K562 (cell line): Measurements from ENCODE around the gene CREB3L2. TPM values are rescaled to one million over a fixed set of nuclear protein-coding genes. Genes with fewer than 3 reads are reported as not detected.
A peak's percentile ranks its signal among the peaks of the same experiment; 100 is the strongest.

Experiments used
- BHLHE40 ChIP-seq: IDR thresholded peaks from 2 replicates; pipeline ENCODE4 v1.6.1; 2011; ENCODE audit warnings: low read length, improper control_type of control experiment
- ELF4 ChIP-seq: fragments of 450-650 bp; formaldehyde crosslinking; IDR thresholded peaks from 2 replicates; pipeline ENCODE4 v1.4.0; 2022; ENCODE audit warnings: missing genetic modification characterization
- EP300 ChIP-seq: IDR thresholded peaks from 2 replicates; pipeline ENCODE4 v1.6.1; 2012; ENCODE audit warnings: low read length, improper control_type of control experiment
- GABPA ChIP-seq: fragments of 200-800 bp; sonication (Bioruptor generic); conservative IDR thresholded peaks from 2 replicates; pipeline ENCODE4 v1.6.1; 2016; ENCODE audit warnings: low read depth, missing genetic modification characterization, missing compliant biosample characterization
- JUND ChIP-seq, 2 experiments: IDR thresholded peaks; 2 replicates in 1 of 2; 3 replicates in 1 of 2; pipeline ENCODE4 v1.6.1; 2011; ENCODE audit warnings: borderline replicate concordance in 2 of 2, low read depth in 2 of 2, low read length in 2 of 2, improper control_type of control experiment in 1 of 2, missing biosample characterization in 1 of 2, missing genetic modification characterization in 1 of 2, missing genetic modification reagents in 1 of 2
- KAT7 ChIP-seq: sonication (generic); formaldehyde crosslinking; IDR thresholded peaks from 2 replicates; pipeline ENCODE4 v1.8.0; 2022; ENCODE audit warnings: missing genetic modification reagents, mild to moderate bottlenecking, borderline replicate concordance
- L3MBTL2 ChIP-seq: fragments of 450-650 bp; IDR thresholded peaks from 2 replicates; pipeline ENCODE4 v1.6.1; 2016; ENCODE audit warnings: mild to moderate bottlenecking, moderate library complexity
- MTA3 ChIP-seq: fragments of 450-650 bp; formaldehyde crosslinking; IDR thresholded peaks from 2 replicates; pipeline ENCODE4 v1.6.1; 2017; ENCODE audit warnings: mild to moderate bottlenecking, borderline replicate concordance
- MYBL2 ChIP-seq, 2 experiments: fragments of 450-650 bp in 1 of 2; sonication (generic) in 1 of 2; formaldehyde crosslinking in 1 of 2; IDR thresholded peaks; 2 replicates each; pipeline versions ENCODE4 v1.6.1 to v1.8.1; 2017 to 2022; ENCODE audit warnings: borderline replicate concordance in 1 of 2, inconsistent platforms in 1 of 2, low read depth in 1 of 2, mild to moderate bottlenecking in 1 of 2, missing genetic modification reagents in 1 of 2, moderate library complexity in 1 of 2
- NR2C2 ChIP-seq, 2 experiments: fragments of 200-800 bp in 1 of 2; sonication (Bioruptor generic) in 1 of 2; sonication (generic) in 1 of 2; formaldehyde crosslinking in 1 of 2; IDR thresholded peaks; 2 replicates each; pipeline versions ENCODE4 v1.6.1 to v1.8.0; 2016 to 2022; ENCODE audit warnings: mild to moderate bottlenecking in 1 of 2, missing compliant biosample characterization in 1 of 2, missing genetic modification characterization in 1 of 2, missing genetic modification reagents in 1 of 2
- SNIP1 ChIP-seq: fragments of 450-650 bp; IDR thresholded peaks from 2 replicates; pipeline ENCODE4 v1.7.1; 2017; ENCODE audit warnings: low read depth, mild to moderate bottlenecking
- ZNF354B ChIP-seq: fragments of 250-450 bp; sonication (Bioruptor Pico); IDR thresholded peaks from 2 replicates; pipeline ENCODE4 v1.4.0; 2020
- polyA plus RNA-seq, 8 experiments: library from polyadenylated mRNA; depleted of rRNA in 4 of 8; stranded (reverse) in 5 of 8; unstranded in 3 of 8; fragments of >200 nt; fragmentation: Nextera tagmentation in 2 of 8; fragmentation: Illumina TruSeq in 1 of 8; extraction: Ambion mirVana in 2 of 8; extraction: Trizol in 1 of 8; gene quantifications; 2 replicates each; pipeline versions ENCODE4 v1.2.1 to v1.2.3, GENCODE V29; 2011 to 2014; ENCODE audit warnings: inconsistent platforms in 1 of 8, missing spikeins in 1 of 8
- total RNA-seq, 7 experiments: library from RNA; depleted of rRNA in 6 of 7; stranded (reverse); fragments of >200 nt in 6 of 7; fragmentation: Illumina TruSeq in 2 of 7; extraction: Trizol in 2 of 7; gene quantifications; 2 replicates each; pipeline versions ENCODE4 v1.2.1 to v1.2.3, GENCODE V29; 2011 to 2021; ENCODE audit warnings: low replicate concordance in 1 of 7
- TF ChIP-seq, protein P1 (sequence below), 2 experiments: fragments of 250-450 bp in 1 of 2; fragments of 450-650 bp in 1 of 2; sonication (Bioruptor Pico) in 1 of 2; IDR thresholded peaks; 2 replicates each; pipeline versions ENCODE4 v1.6.1 to v1.8.0; 2016 to 2021; ENCODE audit warnings: mild to moderate bottlenecking in 2 of 2, moderate library complexity in 2 of 2, missing compliant biosample characterization in 1 of 2, missing genetic modification characterization in 1 of 2
- TF ChIP-seq, protein P2 (sequence below): sonication (generic); formaldehyde crosslinking; IDR thresholded peaks from 2 replicates; pipeline ENCODE4 v1.9.0; 2022; ENCODE audit warnings: mild to moderate bottlenecking, missing genetic modification reagents
- TF ChIP-seq, protein P3 (sequence below): IDR thresholded peaks from 3 replicates; pipeline ENCODE4 v1.6.1; 2011; ENCODE audit warnings: borderline replicate concordance, mild to moderate bottlenecking; ENCODE audit not compliant: insufficient read length, insufficient read depth
- TF ChIP-seq, protein P4 (sequence below), 2 experiments: fragments of 200-800 bp in 1 of 2; sonication (Bioruptor generic) in 1 of 2; sonication (generic) in 1 of 2; formaldehyde crosslinking in 1 of 2; IDR thresholded peaks in 1 of 2; conservative IDR thresholded peaks in 1 of 2; 2 replicates each; pipeline versions ENCODE4 v1.5.0 to v1.6.1; 2016 to 2020; ENCODE audit warnings: missing compliant biosample characterization in 1 of 2, missing genetic modification characterization in 1 of 2, missing genetic modification reagents in 1 of 2
- TF ChIP-seq, protein P5 (sequence below): fragments of 450-650 bp; IDR thresholded peaks from 2 replicates; pipeline ENCODE4 v1.6.1; 2018; ENCODE audit not compliant: partially characterized antibody

CREB3L2 gene
- total and polyA plus RNA-seq, 9 of the 15 experiments (the other 6 are each of a cell fraction or from before 2014, with no cell fraction given) = 7.1 to 45.6 (median 15.8) TPM

DNA sequence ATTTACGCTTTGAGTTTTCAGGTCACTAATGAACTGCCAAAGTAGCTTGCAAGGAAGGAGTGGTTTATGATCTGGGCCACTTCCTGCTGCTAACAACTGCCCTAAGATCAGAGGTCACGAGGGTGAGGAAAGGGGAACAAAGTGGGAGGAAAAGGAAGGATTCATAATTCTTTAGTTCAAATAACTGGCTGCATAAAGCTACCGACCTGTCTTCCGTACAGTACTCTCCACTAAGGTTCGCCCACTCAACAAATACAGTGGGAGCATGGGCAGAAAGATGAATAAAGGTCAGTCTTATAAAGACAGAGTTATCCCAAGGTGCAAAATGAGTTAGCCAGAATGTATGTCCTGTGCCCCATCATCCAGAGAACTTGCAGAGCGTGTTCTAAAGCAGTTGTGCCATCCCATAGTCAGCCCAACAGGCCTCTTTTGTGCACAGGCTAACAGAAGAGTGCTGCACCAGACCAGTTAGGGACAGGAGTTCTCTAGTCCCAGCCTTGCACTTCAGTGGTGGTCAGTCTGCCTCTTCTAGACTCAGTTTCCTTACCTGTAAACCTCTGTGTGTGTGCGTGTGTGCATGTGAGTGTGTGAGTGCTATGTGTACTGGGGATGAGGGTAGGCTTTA lies 65.9 kb downstream of the CREB3L2 start (continued):
- TF ChIP-seq NR2C2 (CRISPR knock-in tag; IDR thresholded peaks at IDR 0.05) (no peak), NR2C2 (tag; IDR thresholded peaks at IDR 0.05) (peak; percentile 81), SNIP1 (no peak), MTA3 (peak; percentile 12; the same call in 1 of the 2 replicates), ZNF354B (CRISPR knock-in tag) (no peak), GABPA (tag) (peak; percentile 63), KAT7 (CRISPR knock-in tag) (0 out of 2 replicates have a peak, but pooled peaks have one; percentile 61), JUND (IDR thresholded peaks at IDR 0.05; ENCODE audit: borderline replicate concordance, low read depth, low read length) (0 out of 2 replicates have a peak, but pooled peaks have one; percentile 11), JUND (tag; IDR thresholded peaks at IDR 0.05; ENCODE audit: borderline replicate concordance, low read depth, low read length) (peak; percentile 54; the same call in 2 of the 3 replicates), L3MBTL2 (no peak), MYBL2 (IDR thresholded peaks at IDR 0.05; ENCODE audit: low read depth) (peak; percentile 44; the same call in 1 of the 2 replicates), MYBL2 (CRISPR knock-in tag; IDR thresholded peaks at IDR 0.05; ENCODE audit: borderline replicate concordance) (no peak), ELF4 (CRISPR knock-in tag) (0 out of 2 replicates have a peak, but pooled peaks have one; percentile 27), BHLHE40 (peak; percentile 46; the same call in 1 of the 2 replicates), EP300 (peak; percentile 42)
- TF ChIP-seq, protein P1, sequence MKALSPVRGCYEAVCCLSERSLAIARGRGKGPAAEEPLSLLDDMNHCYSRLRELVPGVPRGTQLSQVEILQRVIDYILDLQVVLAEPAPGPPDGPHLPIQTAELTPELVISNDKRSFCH (CRISPR knock-in tag; IDR thresholded peaks at IDR 0.05) = no peak
- TF ChIP-seq, protein P1 (tag; IDR thresholded peaks at IDR 0.05) = peak; percentile 43; the same call in 1 of the 2 replicates
- TF ChIP-seq, protein P2, sequence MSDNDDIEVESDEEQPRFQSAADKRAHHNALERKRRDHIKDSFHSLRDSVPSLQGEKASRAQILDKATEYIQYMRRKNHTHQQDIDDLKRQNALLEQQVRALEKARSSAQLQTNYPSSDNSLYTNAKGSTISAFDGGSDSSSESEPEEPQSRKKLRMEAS (CRISPR knock-in tag) = peak; percentile 61
- TF ChIP-seq, protein P3, sequence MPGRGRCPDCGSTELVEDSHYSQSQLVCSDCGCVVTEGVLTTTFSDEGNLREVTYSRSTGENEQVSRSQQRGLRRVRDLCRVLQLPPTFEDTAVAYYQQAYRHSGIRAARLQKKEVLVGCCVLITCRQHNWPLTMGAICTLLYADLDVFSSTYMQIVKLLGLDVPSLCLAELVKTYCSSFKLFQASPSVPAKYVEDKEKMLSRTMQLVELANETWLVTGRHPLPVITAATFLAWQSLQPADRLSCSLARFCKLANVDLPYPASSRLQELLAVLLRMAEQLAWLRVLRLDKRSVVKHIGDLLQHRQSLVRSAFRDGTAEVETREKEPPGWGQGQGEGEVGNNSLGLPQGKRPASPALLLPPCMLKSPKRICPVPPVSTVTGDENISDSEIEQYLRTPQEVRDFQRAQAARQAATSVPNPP = no peak
- TF ChIP-seq, protein P4, sequence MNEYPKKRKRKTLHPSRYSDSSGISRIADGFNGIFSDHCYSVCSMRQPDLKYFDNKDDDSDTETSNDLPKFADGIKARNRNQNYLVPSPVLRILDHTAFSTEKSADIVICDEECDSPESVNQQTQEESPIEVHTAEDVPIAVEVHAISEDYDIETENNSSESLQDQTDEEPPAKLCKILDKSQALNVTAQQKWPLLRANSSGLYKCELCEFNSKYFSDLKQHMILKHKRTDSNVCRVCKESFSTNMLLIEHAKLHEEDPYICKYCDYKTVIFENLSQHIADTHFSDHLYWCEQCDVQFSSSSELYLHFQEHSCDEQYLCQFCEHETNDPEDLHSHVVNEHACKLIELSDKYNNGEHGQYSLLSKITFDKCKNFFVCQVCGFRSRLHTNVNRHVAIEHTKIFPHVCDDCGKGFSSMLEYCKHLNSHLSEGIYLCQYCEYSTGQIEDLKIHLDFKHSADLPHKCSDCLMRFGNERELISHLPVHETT (CRISPR knock-in tag; conservative IDR thresholded peaks at IDR 0.05 in 1 of 2, IDR thresholded peaks at IDR 0.05 in 1 of 2) = 0 out of 4 replicates have a peak, but pooled peaks of 1 of the 2 experiments have one; percentile 48
- TF ChIP-seq, protein P5, sequence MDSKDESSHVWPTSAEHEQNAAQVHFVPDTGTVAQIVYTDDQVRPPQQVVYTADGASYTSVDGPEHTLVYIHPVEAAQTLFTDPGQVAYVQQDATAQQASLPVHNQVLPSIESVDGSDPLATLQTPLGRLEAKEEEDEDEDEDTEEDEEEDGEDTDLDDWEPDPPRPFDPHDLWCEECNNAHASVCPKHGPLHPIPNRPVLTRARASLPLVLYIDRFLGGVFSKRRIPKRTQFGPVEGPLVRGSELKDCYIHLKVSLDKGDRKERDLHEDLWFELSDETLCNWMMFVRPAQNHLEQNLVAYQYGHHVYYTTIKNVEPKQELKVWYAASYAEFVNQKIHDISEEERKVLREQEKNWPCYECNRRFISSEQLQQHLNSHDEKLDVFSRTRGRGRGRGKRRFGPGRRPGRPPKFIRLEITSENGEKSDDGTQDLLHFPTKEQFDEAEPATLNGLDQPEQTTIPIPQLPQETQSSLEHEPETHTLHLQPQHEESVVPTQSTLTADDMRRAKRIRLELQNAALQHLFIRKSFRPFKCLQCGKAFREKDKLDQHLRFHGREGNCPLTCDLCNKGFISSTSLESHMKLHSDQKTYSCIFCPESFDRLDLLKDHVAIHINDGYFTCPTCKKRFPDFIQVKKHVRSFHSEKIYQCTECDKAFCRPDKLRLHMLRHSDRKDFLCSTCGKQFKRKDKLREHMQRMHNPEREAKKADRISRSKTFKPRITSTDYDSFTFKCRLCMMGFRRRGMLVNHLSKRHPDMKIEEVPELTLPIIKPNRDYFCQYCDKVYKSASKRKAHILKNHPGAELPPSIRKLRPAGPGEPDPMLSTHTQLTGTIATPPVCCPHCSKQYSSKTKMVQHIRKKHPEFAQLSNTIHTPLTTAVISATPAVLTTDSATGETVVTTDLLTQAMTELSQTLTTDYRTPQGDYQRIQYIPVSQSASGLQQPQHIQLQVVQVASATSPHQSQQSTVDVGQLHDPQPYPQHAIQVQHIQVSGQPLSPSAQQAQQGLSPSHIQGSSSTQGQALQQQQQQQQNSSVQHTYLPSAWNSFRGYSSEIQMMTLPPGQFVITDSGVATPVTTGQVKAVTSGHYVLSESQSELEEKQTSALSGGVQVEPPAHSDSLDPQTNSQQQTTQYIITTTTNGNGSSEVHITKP = no peak
